ENCODE measurements around the gene NUDT14.

The NUDT14 gene

GRCh38 chr14:105211758-105212089 is 30.6 kb upstream of the NUDT14 start:
- CTCF ChIA-PET = interaction anchor here (0.7 to 1.4 kb wide), 2 partner anchors 11 to 17 kb away, joined by 3 read pairs; no protein-coding TSS in a partner anchor
- TF ChIP-seq ZIC2 (tag by site-specific recombination; IDR thresholded peaks at IDR 0.05) (no peak), ZNF48 (tag by site-specific recombination; IDR thresholded peaks at IDR 0.05) (no peak), ZNF221 (tag by site-specific recombination; IDR thresholded peaks at IDR 0.05; ENCODE audit: borderline replicate concordance) (no peak)
- Histone ChIP-seq H3K4me1 (ENCODE audit: control insufficient read depth, insufficient read depth, low read length) (no peaks in the 10 kb centered on the region), H3K4me3 (ENCODE audit: low read depth, low read length) (no peak overlapping the region), H3K27ac (ENCODE audit: extremely low read depth, low read depth, low read length) (no peak overlapping the region), H3K36me3 (ENCODE audit: control insufficient read depth in 2 of 2, insufficient read depth in 1 of 2, low read length in 2 of 2) (peaks cover 0 to 47% of the 10 kb centered on the region in 2 experiments; a peak in 1 of 3 replicates), H3K9me3 (ENCODE audit: control insufficient read depth, insufficient read depth, low read depth, low read length) (no peaks in the 10 kb centered on the region)
- POLR2A ChIA-PET = no interaction called here

GRCh38 chr14:105211086-105211757 is 30.1 kb upstream of the NUDT14 start:
- TF ChIP-seq, protein P1, sequence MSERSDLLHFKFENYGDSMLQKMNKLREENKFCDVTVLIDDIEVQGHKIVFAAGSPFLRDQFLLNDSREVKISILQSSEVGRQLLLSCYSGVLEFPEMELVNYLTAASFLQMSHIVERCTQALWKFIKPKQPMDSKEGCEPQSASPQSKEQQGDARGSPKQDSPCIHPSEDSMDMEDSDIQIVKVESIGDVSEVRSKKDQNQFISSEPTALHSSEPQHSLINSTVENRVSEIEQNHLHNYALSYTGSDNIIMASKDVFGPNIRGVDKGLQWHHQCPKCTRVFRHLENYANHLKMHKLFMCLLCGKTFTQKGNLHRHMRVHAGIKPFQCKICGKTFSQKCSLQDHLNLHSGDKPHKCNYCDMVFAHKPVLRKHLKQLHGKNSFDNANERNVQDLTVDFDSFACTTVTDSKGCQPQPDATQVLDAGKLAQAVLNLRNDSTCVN (tag by site-specific recombination; optimal IDR thresholded peaks at IDR 0.05) = no peak
- TF ChIP-seq, protein P2, sequence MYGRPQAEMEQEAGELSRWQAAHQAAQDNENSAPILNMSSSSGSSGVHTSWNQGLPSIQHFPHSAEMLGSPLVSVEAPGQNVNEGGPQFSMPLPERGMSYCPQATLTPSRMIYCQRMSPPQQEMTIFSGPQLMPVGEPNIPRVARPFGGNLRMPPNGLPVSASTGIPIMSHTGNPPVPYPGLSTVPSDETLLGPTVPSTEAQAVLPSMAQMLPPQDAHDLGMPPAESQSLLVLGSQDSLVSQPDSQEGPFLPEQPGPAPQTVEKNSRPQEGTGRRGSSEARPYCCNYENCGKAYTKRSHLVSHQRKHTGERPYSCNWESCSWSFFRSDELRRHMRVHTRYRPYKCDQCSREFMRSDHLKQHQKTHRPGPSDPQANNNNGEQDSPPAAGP (tag by site-specific recombination; IDR thresholded peaks at IDR 0.05) = no peak
- TF ChIP-seq ZNF658 (tag by site-specific recombination; IDR thresholded peaks at IDR 0.05) (no peak), ZNF132 (tag by site-specific recombination; IDR thresholded peaks at IDR 0.05; ENCODE audit: borderline replicate concordance) (no peak), ZNF324 (tag by site-specific recombination; IDR thresholded peaks at IDR 0.05) (no peak), ZNF664 (tag by site-specific recombination; IDR thresholded peaks at IDR 0.05) (no peak), SCRT2 (tag by site-specific recombination; IDR thresholded peaks at IDR 0.05) (no peak), ZNF311 (tag by site-specific recombination; IDR thresholded peaks at IDR 0.05; ENCODE audit: borderline replicate concordance) (no peak), ZSCAN18 (tag by site-specific recombination; IDR thresholded peaks at IDR 0.05) (no peak), KLF7 (tag by site-specific recombination; IDR thresholded peaks at IDR 0.05; ENCODE audit: borderline replicate concordance) (no peak), ZNF571 (tag by site-specific recombination; IDR thresholded peaks at IDR 0.05) (no peak), ZNF776 (tag by site-specific recombination; IDR thresholded peaks at IDR 0.05; ENCODE audit: borderline replicate concordance) (no peak), BCL11B (tag by site-specific recombination; IDR thresholded peaks at IDR 0.05; ENCODE audit: low read depth) (no peak), ZNF133 (tag by site-specific recombination; IDR thresholded peaks at IDR 0.05) (no peak), GLIS2 (tag by site-specific recombination; IDR thresholded peaks at IDR 0.05) (no peak)
- TF ChIP-seq, protein P3, sequence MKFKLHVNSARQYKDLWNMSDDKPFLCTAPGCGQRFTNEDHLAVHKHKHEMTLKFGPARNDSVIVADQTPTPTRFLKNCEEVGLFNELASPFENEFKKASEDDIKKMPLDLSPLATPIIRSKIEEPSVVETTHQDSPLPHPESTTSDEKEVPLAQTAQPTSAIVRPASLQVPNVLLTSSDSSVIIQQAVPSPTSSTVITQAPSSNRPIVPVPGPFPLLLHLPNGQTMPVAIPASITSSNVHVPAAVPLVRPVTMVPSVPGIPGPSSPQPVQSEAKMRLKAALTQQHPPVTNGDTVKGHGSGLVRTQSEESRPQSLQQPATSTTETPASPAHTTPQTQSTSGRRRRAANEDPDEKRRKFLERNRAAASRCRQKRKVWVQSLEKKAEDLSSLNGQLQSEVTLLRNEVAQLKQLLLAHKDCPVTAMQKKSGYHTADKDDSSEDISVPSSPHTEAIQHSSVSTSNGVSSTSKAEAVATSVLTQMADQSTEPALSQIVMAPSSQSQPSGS (tag by site-specific recombination; IDR thresholded peaks at IDR 0.05; ENCODE audit: low read depth) = no peak
- Histone ChIP-seq H3K27ac (ENCODE audit: extremely low read depth, low read depth, low read length) (no peak overlapping the region), H3K9me3 (ENCODE audit: control insufficient read depth, insufficient read depth, low read depth, low read length) (no peaks in the 10 kb centered on the region), H3K36me3 (ENCODE audit: control insufficient read depth in 2 of 2, insufficient read depth in 1 of 2, low read length in 2 of 2) (peaks cover 0 to 44% of the 10 kb centered on the region in 2 experiments; a peak in 1 of 3 replicates), H3K4me3 (ENCODE audit: low read depth, low read length) (no peak overlapping the region), H3K4me1 (ENCODE audit: control insufficient read depth, insufficient read depth, low read length) (no peaks in the 10 kb centered on the region)
- POLR2A ChIA-PET = no interaction called here
- CTCF ChIA-PET = no interaction called here

All from HEK293 (cell line).